GM21447 (cell line): ENCODE measurements around the gene ZNF560.

ENCODE experiments used
- ATAC-seq: cut with Tn5 transposase; IDR thresholded peaks from one replicate; pipeline ENCODE4 v1.9.1; 2021; ENCODE audit not compliant: unreplicated experiment

Gene ZNF560

DNA sequence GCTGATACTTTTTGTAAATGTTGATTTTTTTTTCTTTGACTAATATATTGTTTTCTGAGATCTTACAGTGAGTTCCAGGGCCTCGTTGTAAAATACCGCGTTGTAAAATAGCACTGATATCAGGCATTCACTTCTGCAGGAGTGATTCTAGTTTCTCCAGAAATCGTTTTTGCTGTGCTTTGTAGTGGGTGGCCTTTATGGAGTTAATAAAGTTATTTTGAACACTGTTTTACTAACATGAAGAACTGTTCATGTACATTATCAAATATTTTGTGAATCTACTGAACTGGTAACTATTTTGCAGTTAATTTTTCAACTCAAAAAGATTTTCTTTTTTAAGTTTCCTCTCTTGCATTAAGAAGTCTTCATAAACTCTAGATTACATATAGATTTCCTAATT, 62.1 kb downstream of the ZNF560 start:
- no peak for ATAC-seq

DNA sequence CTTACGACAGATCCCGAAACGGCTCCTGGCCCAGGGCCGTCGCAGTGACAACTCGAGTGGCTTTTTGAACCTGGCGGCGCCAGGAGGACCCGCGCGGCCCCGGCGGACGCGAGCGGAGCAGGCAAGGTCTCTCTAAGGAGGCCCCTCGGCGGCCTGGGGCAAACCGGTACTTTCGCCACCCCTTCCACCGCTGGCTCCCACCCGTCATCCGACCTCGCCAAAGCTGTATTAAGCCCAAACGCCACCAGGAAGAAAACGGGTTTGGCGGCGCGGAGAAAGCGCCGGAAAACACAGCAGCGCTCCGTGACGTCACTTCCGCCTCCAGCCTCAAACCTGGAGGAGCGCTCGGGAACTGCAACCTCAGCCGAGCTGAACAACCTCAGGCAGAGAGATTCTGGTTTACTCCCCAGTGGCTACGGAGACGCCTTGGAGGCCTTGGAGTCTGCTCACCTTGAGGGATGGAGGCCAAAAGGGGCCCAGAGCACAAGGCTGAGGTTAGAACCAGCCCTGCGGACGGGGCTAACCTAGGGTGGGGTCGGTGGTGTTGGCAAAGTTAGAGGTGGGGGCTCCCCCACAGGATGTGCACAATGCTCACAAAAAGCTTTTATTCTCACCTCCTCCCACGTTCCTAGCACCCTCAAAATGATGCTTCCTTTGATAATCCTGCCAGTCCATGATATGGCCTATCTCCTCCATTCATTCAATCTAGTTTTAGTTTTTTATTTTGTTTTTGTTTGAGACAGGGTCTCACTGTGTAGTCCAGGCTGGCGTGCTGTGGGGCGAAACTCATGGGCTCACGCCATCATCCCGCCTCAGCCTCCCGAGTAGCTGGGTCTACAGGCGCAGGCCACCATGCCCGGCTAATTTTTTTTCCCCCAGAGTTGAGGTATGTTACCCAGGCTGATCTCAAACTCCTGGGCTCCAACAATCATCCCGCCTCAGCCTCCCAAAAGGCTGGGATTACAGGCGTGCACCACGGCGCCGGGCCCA, 62.8 kb downstream of the ZNF560 start, which contains the start of gene ZNF266:
Gene ZNF266 (minus strand): TSS at position 295 of the 990 bp plus-strand sequence. CDS start 15,484 bp downstream, outside the sequence.
- peak; percentile 87 for ATAC-seq

- no peak for ATAC-seq
Measured at GRCh38 chr19:9431475-9431874, 66.9 kb downstream of the ZNF560 start.

DNA sequence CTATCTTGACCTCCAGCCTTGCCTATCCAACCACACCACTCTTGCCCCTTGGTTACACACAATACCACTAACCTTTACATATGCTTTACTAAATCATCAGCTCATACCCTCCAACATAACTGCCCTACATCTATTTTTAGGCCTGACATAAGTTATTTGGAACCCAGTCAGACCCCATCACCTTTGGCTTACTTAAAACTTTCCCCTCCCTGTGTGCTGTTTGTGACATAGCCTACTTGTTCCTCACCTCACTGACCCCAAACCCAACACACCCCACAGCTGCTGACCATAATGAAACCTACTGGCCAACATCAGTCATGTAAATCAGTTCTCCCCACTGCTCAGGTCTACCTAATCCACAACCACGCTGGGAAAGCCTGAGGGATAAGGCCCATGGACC, 68.0 kb downstream of the ZNF560 start:
- ATAC-seq, result no peak

DNA sequence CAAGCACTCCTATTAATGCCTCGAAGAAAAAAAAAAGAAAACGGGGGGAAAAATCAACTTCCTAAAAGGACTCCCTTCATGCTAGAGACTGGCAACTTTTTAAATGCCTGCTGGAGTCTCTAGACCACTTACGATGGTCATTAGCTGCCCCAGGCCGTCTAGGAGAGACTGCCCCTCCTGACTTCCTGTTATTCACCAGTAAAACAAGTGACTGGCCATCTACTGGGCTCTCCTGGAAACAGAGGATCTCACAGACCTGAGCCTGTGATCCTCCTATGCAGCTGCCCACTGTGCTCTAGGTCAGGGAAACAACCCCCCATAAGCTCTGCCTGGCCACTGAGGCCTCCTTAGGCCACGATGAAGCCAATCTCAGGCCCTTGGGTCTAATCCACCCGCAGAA, 70.5 kb downstream of the ZNF560 start:
- no peak for ATAC-seq
